Neuronal stem cell (in vitro differentiated cells): ENCODE results near the gene DCAF11.
A peak's percentile ranks its signal among the peaks of the same experiment; 100 is the strongest.

Experiments
- DNase-seq: peaks from one replicate; pipeline ENCODE4 v3.0.0-alpha.2; 2013; ENCODE audit warnings: low spot score
- H2AFZ ChIP-seq: one replicate; pipeline ENCODE4 v1.6.1; 2013; ENCODE audit warnings: mild to moderate bottlenecking, low read length, inconsistent platforms
- H2AK5ac ChIP-seq: 2 replicates; pipeline ENCODE4 v1.6.1; 2013; ENCODE audit warnings: low read depth, mild to moderate bottlenecking, inconsistent platforms, low read length, moderate library complexity, mixed read lengths
- H2BK120ac ChIP-seq: 2 replicates; pipeline ENCODE4 v1.6.1; 2013; ENCODE audit warnings: low read depth, mild to moderate bottlenecking, inconsistent platforms, low read length, moderate library complexity, mixed read lengths
- H2BK12ac ChIP-seq: one replicate; pipeline ENCODE4 v1.6.1; 2013; ENCODE audit warnings: low read length, inconsistent platforms
- H2BK15ac ChIP-seq: 2 replicates; pipeline ENCODE4 v1.6.1; 2013; ENCODE audit warnings: mild to moderate bottlenecking, low read length, inconsistent platforms, mixed read lengths
- H2BK5ac ChIP-seq: one replicate; pipeline ENCODE4 v1.6.1; 2013; ENCODE audit warnings: inconsistent platforms, mild to moderate bottlenecking, low read length, moderate library complexity
- H3K14ac ChIP-seq: one replicate; pipeline ENCODE4 v1.6.1; 2013; ENCODE audit warnings: low read length, inconsistent platforms
- H3K18ac ChIP-seq: 2 replicates; pipeline ENCODE4 v1.6.1; 2013; ENCODE audit warnings: low read length, inconsistent platforms
- H3K23ac ChIP-seq: 2 replicates; pipeline ENCODE4 v1.6.1; 2013; ENCODE audit warnings: low read depth, mild to moderate bottlenecking, mixed read lengths, low read length, inconsistent platforms; ENCODE audit not compliant: poor library complexity
- H3K27ac ChIP-seq: replicated peaks from 3 replicates; pipeline ENCODE4 v1.5.1; 2013; ENCODE audit warnings: low read length, inconsistent platforms
- H3K27me3 ChIP-seq, 3 experiments: 2 replicates each; pipeline ENCODE4 v1.6.1; 2013; ENCODE audit warnings: low read length in 3 of 3, mild to moderate bottlenecking in 2 of 3, inconsistent platforms in 1 of 3, low read depth in 1 of 3, mixed read lengths in 1 of 3, moderate library complexity in 1 of 3; ENCODE audit not compliant: control insufficient read depth in 3 of 3, insufficient read depth in 3 of 3
- H3K36me3 ChIP-seq, 2 donors: replicated peaks in 1 of 2; 2 replicates each; pipeline ENCODE4 v1.6.1; 2013; ENCODE audit warnings: low read length in 2 of 2; ENCODE audit not compliant: control insufficient read depth in 2 of 2, insufficient read depth in 2 of 2
- H3K4ac ChIP-seq: 2 replicates; pipeline ENCODE4 v1.6.1; 2013; ENCODE audit warnings: inconsistent platforms, mild to moderate bottlenecking, low read length, moderate library complexity
- H3K4me1 ChIP-seq, 2 donors: 1 replicate in 1 of 2; 2 replicates in 1 of 2; pipeline ENCODE4 v1.6.1; 2013; ENCODE audit warnings: low read length in 2 of 2, low read depth in 1 of 2; ENCODE audit not compliant: control insufficient read depth in 2 of 2, insufficient read depth in 1 of 2
- H3K4me2 ChIP-seq: one replicate; pipeline ENCODE4 v1.6.1; 2013; ENCODE audit warnings: mild to moderate bottlenecking, low read length, inconsistent platforms; ENCODE audit not compliant: insufficient read depth, poor library complexity, severe bottlenecking
- H3K4me3 ChIP-seq, 2 donors: 2 replicates each; pipeline ENCODE4 v1.5.1; 2013; ENCODE audit warnings: low read length in 2 of 2, mild to moderate bottlenecking in 2 of 2, inconsistent platforms in 1 of 2, moderate library complexity in 1 of 2
- H3K79me1 ChIP-seq: one replicate; pipeline ENCODE4 v1.6.1; 2013; ENCODE audit warnings: low read depth, mild to moderate bottlenecking, inconsistent platforms, low read length, moderate library complexity
- H3K9ac ChIP-seq: one replicate; pipeline ENCODE4 v1.6.1; 2013; ENCODE audit warnings: mild to moderate bottlenecking, low read depth, low read length, inconsistent platforms; ENCODE audit not compliant: poor library complexity
- H3K9me3 ChIP-seq, 2 donors: replicated peaks in 1 of 2; 2 replicates each; pipeline versions ENCODE3 to v1.6.1; 2013; ENCODE audit warnings: low read length in 2 of 2, mild to moderate bottlenecking in 2 of 2, inconsistent platforms in 1 of 2, low read depth in 1 of 2, mixed read lengths in 1 of 2, moderate library complexity in 1 of 2; ENCODE audit not compliant: control insufficient read depth in 2 of 2, insufficient read depth in 1 of 2
- H4K8ac ChIP-seq: one replicate; pipeline ENCODE4 v1.6.1; 2013; ENCODE audit warnings: low read depth, mild to moderate bottlenecking, inconsistent platforms, low read length, moderate library complexity
- H4K91ac ChIP-seq: one replicate; pipeline ENCODE4 v1.6.1; 2013; ENCODE audit warnings: low read length, low read depth, mild to moderate bottlenecking, inconsistent platforms; ENCODE audit not compliant: poor library complexity
- WGBS, 2 donors: extraction: QIAGEN DNeasy Blood & Tissue Kit; methylation state at CpG; one replicate each; pipeline ENCODE4 v1.1.7; 2013; ENCODE audit warnings: missing lambda C conversion rate in 2 of 2, mixed read lengths in 1 of 2; ENCODE audit not compliant: insufficient read length in 2 of 2, insufficient replicate concordance in 1 of 2; ENCODE audit errors: extremely low coverage in 2 of 2; 5-methylcytosine and 5-hydroxymethylcytosine counted together

DCAF11 gene

DNA sequence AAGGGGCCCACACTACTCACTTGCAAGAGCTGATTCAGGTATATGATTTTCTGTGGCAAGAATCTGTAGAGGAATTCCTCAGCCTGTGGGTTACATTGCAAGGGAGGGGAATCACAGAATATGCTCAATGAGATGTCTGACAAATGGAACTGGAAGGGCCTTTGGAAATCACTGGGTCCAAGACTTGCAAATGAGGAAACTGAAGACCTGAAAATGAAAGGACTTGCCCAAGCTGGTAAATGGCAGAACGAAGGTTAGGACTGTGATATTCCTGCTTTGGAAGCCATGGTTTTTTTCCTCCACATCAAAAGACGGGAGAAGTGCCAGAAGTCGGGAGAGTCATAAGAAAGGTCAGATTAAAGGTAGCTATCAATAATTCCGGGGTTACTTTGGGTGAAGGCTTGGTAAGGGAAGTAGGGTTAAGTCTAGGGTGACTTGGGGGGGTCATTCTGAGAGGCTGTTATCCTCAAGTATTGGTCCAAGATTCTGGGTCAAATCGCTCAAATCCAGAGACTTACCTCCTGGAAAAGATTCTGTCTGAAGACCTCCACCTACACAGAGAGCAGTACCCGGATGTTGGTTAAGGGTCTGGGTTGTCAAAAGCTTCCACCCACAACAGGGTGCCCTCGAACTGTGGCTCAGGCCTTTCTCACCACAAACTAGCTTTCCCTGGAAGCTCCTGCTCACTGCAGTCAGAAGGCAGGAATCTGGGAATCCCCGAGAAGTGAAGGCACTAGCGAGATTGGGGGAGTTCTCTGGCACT lies 31.3 kb downstream of the DCAF11 start:
- Histone ChIP-seq H2BK12ac (no peak overlapping the region), H2AFZ (peak overlapping the region; percentile 88), H4K91ac (no peak overlapping the region), H2BK15ac (peak overlapping the region; percentile 37), H3K27ac (peak overlapping the region; percentile 56), H2BK5ac (peak overlapping the region; percentile 83), H3K18ac (peak overlapping the region; percentile 86), H3K4me1 (peaks cover 10 to 17% of the 10 kb centered on the region in 2 donors), H3K79me1 (peaks cover 17% of the 10 kb centered on the region), H3K14ac (peak overlapping the region; percentile 91), H3K36me3 (peaks cover 25 to 50% of the 10 kb centered on the region in 2 donors), H3K23ac (no peak overlapping the region), H2AK5ac (peak overlapping the region; percentile 38), H3K27me3 (no peaks in the 10 kb centered on the region), H4K8ac (no peak overlapping the region), H3K4me3 (peak overlapping the region; percentile 81 to 96), H3K4me2 (peak overlapping the region; percentile 76), H2BK120ac (no peak overlapping the region), H3K9me3 (no peaks in the 10 kb centered on the region), H3K9ac (peak overlapping the region; percentile 95), H3K4ac (no peak overlapping the region)
- WGBS, 2 donors: no CpG with 5 or more reads among the region's 9 CpGs
- no peak for DNase-seq

DNA sequence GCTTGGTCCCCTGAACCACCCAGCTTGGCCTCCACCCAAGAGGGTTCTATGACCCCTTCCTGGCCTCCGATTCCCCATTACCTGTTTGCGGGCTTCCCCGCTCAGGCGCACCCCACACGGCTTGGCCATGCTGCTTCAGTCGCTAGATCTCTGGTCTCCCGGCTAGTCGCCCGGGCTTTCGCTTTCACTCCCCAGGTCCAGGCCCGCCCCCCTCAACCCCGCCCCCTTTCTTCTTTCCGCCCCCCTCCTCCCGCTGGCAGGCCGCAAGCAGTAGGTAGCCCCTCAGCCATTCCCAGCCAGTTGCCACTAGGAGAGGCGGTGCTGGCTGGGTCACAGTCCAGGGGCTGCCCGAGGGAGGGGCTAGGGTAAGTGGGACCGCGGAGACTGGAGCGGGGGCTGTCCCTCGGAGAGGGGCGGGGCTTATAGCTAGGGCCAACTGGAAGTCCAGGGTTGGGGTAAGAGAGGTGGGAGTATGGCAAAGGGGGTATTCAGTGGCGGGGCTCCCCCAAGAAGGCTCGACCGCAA lies 31.9 kb downstream of the DCAF11 start, which contains the start of gene PSME2:
Gene PSME2, minus strand, starts transcription at position 158 of the 525 bp plus-strand sequence. Its CDS starts 29 bp downstream, at position 129.
- peak within 1 kb of the TSS; percentile 38 for H2AK5ac ChIP-seq
- no peak within 1 kb of the TSS for H4K8ac ChIP-seq
- H2AFZ ChIP-seq: peak within 1 kb of the TSS; percentile 95
- H3K4me2 ChIP-seq: peak within 1 kb of the TSS; percentile 97
- no peak within 1 kb of the TSS for H3K4ac ChIP-seq
- H3K27ac ChIP-seq: peak within 1 kb of the TSS; percentile 85
- H3K27me3 ChIP-seq: no peaks in the 10 kb centered on the region
- H3K79me1 ChIP-seq: peaks cover 13% of the 10 kb centered on the region
- no peak within 1 kb of the TSS for H2BK12ac ChIP-seq
- peak within 1 kb of the TSS; percentile 84 for H2BK120ac ChIP-seq
- peak within 1 kb of the TSS; percentile 83 for H2BK5ac ChIP-seq
- no peaks in the 10 kb centered on the region for H3K9me3 ChIP-seq
- peak within 1 kb of the TSS; percentile 95 for H3K18ac ChIP-seq
- no peak within 1 kb of the TSS for H4K91ac ChIP-seq
- peaks cover 31 to 57% of the 10 kb centered on the region in 2 donors for H3K36me3 ChIP-seq
- peak within 1 kb of the TSS; percentile 37 for H2BK15ac ChIP-seq
- H3K14ac ChIP-seq: peak within 1 kb of the TSS; percentile 91
- peak within 1 kb of the TSS; percentile 97 for H3K9ac ChIP-seq
- no CpG with 5 or more reads among the region's 25 CpGs for WGBS, 2 donors
- peaks cover 10 to 17% of the 10 kb centered on the region in 2 donors for H3K4me1 ChIP-seq
- peak within 1 kb of the TSS; percentile 11 for H3K23ac ChIP-seq
- peak; percentile 96 for DNase-seq
- peak within 1 kb of the TSS; percentile 93 to 96 for H3K4me3 ChIP-seq

DNA sequence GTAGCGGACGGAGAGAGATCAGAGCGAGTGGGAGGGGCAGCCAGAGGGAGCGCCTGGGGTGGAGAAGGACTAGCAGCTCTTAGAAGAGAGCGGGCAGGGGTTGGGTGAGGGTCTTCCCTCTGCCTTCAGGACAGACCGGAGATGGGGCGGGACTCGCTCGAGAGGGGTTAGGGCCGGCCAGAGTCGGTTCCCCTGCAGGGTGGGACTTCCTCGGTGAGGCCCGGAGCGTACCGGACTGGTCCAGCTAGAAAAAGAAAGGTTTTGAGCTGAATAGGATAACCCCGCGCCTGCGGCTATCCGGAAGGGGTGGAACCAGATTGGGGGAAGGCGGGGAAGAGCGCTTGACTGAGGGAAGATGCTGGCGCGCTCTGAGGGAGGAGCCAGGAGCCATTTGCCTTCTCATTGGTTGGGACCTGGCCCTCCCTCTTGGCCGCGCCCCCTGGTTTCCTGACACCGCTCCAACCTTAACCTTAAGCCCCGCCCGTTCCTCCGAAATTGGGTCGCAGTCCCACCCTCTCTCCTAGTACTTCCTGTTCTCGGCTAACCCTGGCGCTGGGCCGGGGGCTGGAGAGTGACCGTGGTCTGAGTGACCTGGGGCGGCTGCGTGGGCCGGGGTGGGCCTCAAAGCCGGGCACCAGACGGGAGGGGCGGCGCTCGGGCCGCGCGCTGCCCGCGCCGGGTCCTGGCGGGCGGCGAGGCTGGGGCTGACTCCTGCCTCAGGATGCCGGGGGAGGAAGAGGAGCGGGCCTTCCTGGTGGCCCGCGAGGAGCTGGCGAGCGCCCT lies 32.6 kb downstream of the DCAF11 start, which contains the start of gene RNF31:
Gene RNF31, plus strand, starts transcription at position 521 of the 783 bp plus-strand sequence. Its CDS starts 201 bp downstream, at position 722.
- peak within 1 kb of the TSS; percentile 86 for H2AK5ac ChIP-seq
- H3K27me3 ChIP-seq: no peaks in the 10 kb centered on the region
- H3K18ac ChIP-seq: peak within 1 kb of the TSS; percentile 95
- no peak within 1 kb of the TSS for H3K4ac ChIP-seq
- H4K8ac ChIP-seq: no peak within 1 kb of the TSS
- peak within 1 kb of the TSS; percentile 85 for H3K27ac ChIP-seq
- peak; percentile 95 for DNase-seq
- H2BK5ac ChIP-seq: peak within 1 kb of the TSS; percentile 83
- no peaks in the 10 kb centered on the region for H3K9me3 ChIP-seq
- H3K14ac ChIP-seq: peak within 1 kb of the TSS; percentile 91
- peaks cover 8 to 17% of the 10 kb centered on the region in 2 donors for H3K4me1 ChIP-seq
- H3K9ac ChIP-seq: peak within 1 kb of the TSS; percentile 97
- peaks cover 36 to 63% of the 10 kb centered on the region in 2 donors for H3K36me3 ChIP-seq
- peak within 1 kb of the TSS; percentile 97 for H3K4me2 ChIP-seq
- WGBS, 2 donors: no CpG with 5 or more reads among the region's 57 CpGs
- H3K4me3 ChIP-seq: peak within 1 kb of the TSS; percentile 93 to 96
- peak within 1 kb of the TSS; percentile 84 for H2BK120ac ChIP-seq
- peak within 1 kb of the TSS; percentile 11 for H3K23ac ChIP-seq
- H2BK15ac ChIP-seq: peak within 1 kb of the TSS; percentile 37
- no peak within 1 kb of the TSS for H2BK12ac ChIP-seq
- no peak within 1 kb of the TSS for H4K91ac ChIP-seq
- H3K79me1 ChIP-seq: peaks cover 13% of the 10 kb centered on the region
- H2AFZ ChIP-seq: peak within 1 kb of the TSS; percentile 95
